Stimulated activated CD4-positive, alpha-beta T cell treated with anti-CD3 and anti-CD28 coated beads, Interleukin-1b, Interleukin-23, amount 100 ng/mL, for 1 hour (primary cell): ENCODE measurements around the gene EME2.
"Not testable (repeated sequence)": the region's sequence is repeated elsewhere in the genome, so short reads cannot be mapped to it uniquely, and the experiment has no call there.

Experiments used
- DNase-seq, 2 donors: peaks; one replicate each; pipeline ENCODE4 v3.0.0-alpha.2; 2020; ENCODE audit warnings: low read depth in 2 of 2

The EME2 gene

DNA sequence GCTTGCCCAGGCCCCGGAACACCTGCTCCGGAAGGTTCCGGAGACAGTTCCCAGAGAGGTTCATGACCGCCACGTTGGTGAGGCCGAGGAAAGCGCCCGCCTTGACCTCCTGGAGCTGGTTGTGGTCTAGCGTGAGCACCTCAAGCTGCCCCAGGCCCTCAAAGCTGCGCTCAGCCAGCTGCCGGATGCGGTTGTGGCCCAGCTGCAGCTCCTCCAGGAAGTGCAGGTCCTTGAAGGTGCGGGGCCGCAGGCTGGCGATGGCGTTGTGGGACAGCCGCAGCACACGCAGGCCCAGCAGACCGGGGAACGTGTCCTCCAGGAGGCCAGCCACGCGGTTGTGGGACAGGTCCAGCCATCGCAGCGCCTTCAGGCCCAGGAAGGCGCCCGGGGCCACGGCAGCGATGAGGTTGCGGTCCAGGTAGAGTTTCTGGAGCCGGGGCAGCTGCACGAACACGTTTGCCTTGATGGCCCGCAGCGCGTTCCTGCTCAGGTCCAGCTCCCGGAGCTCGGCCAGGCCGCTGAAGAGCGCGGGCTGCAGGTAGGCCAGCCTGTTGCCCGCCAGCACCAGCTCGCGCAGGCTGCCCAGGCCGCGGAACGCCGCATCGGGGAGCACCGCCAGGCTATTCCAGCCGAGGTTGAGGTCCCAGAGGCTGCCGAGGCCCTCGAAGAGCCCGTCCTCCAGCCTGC is 18.8 kb downstream of the EME2 start:
- DNase-seq, result no peak

DNA sequence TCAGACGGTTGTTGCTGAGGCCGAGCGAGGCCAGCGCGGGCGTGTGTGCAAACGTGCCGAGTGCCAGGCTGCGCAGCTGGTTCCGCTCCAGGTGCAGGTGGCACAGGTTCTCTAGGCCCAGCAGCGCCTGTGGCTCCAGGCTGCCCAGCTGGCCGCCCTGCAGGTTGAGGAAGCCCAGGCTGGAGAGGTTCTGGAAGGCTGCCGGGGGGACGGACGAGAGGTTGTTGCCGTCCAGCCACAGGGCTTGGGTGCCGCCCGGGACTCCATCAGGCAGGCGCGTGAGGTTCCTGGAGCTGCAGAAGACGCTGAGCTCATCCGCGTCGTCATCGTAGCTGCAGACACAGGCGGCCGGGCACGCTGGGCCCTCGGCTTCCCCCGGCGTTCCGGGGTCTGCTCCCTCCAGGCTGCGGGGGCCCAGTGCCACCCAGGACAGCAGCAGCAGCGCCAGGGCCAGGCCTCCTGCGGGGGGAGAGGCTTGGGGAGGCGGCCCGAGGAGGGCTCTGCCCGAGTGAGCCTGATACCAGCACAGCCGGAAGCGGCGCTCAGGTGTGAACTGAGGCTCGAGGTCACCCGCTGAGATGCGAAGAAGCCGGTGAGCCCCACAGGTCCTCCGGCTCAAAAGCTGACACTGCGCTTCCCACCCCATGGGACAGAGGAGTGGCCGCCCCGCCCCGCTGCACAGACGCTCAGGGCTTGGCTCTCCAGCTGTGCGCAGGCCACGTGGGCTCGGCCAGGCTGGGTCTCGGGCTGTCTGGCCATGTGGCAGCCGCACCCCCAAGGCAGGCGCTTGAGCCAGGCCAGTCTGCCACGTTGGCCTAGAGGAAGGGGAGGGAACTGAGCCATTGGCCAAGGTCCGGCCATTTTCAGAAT is 19.6 kb downstream of the EME2 start:
- DNase-seq, result no peak

DNA sequence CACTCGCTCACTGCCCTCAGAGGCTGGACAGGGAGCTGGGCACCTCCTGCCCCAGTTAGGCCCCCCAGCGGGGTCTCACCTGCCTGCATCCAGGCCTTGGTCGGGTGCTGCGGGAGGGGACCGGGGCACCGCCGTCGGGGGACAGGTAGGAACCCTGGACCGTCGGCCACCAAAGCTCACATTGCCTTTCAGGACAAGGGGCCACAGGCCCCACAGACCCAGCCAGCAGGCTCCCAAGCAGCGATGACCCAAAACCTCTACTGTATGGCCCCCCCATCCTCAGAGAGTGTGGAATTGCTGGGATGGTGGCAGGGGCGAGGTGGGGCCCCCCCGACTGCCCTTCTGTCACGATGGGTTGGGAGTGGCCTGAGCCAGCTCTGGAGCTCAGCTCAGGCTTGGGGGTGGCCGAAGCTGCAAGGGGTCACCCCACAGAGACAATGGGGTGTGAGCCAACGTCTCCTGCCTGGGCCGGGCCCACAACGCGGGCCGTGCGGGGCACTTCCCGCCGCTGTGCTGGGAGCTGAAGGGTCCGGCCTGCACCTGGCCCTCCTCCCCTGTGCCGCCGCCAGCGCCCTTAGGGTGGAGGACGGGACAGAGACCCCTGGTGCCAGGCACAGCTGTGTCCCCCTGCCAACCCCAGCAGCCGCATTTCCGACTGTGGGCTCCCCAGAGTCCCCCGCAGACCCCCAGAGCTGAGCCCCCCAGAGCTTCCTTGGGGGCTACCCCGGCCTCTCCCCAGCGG is 20.4 kb downstream of the EME2 start:
- no peak for DNase-seq

GRCh38 chr16:1793578-1794220 is 21.1 kb downstream of the EME2 start, which contains the start of gene IGFALS:
Gene IGFALS, minus strand, starts transcription at chr16:1793705. Its CDS starts 53 bp downstream, at chr16:1793652.
- DNase-seq, result no peak

- no peak for DNase-seq
These were observed 21.7 kb downstream of the EME2 start for GRCh38 chr16:1794221-1794871.

- DNase-seq, result no peak
These were observed 22.5 kb downstream of the EME2 start for GRCh38 chr16:1794908-1795666.

GRCh38 chr16:1799263-1799662 is 26.7 kb downstream of the EME2 start:
- not testable (repeated sequence) for DNase-seq

DNA sequence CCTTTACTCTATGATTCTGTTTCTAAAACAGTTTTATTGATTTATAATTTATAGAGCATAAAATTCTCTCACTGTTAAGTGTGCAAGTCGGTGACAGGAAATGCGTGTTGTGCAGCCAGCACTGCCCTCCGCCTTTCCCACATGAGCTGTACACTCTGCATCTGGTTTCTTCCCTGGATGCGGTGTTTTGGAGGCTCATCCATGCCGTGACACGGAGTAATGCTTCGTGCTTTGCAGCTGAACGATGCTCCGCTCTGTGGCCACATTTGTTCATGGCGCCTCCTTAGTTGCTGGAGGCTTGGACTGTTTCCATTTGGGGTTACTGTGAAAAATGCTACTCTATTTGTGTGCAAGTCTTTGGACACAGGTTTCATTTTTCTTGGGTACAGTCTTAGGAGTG is 28.1 kb downstream of the EME2 start:
- no peak for DNase-seq

- no peak for DNase-seq
These were observed 35.0 kb downstream of the EME2 start for GRCh38 chr16:1807626-1808025.

DNA sequence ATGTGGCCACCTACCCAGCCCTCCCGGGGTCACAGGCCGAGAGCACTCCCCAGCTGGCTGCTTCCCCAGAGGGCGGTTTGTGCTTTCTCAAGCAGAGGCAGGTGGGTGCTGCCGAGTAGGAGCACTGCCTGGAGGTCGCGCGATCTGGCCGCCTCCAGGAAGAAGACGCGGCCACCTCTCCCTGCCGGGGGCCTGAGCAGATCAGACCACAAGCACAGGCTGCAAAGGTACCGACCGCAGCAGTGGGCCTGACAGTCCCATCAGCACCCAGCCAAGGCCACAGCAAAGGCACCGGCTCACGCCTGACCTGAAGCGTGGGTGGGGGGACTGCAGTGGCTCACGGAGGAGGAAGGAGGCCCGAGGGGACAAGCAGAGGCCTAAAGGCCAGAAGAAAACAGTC is 36.1 kb downstream of the EME2 start:
- DNase-seq, result no peak

DNA sequence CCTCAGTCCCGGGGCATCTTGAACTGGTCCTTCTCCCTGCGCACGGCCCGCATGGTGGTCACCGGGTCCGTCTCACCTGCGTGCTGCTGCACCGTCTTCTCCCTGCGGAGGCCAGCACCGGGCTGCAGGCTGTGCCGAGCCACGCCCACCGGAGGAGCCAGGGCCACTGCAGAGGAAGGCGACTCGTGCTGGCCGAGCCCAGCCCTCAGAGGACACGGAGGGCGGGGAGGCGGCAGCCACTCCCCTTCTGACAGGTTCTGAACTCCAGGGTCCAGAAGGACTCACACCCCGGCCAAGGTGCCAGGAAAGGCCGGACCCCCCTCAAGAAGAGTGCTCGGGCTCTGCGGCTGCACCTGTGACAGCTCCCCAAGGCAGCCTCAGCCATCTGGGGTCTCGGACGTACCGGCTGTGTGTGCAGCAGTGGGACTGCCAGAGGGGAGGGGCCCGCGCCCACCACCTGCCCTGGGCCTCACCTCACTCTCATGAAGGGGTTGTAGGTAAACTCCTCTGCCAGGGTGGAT is 36.7 kb downstream of the EME2 start:
- no peak for DNase-seq

DNA sequence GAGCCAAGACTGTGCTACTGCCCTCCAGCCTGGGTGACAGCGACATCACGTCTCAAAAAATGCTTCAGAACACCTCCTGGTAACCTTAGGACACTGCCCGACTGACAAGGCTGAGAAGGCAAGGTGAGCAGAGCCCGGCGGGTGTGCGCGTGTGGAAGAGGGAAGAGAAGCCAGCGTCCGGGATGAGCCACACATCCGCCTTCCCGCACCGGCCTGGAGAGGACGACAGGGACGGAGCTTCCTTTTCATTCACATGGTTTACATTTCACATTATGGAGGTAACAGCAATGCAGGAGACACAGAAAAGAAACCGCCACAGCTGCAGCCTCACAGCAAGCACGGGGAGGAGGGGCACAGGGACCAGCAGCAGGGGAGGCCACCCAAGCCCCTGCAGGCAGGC is 37.5 kb downstream of the EME2 start:
- no peak for DNase-seq

DNA sequence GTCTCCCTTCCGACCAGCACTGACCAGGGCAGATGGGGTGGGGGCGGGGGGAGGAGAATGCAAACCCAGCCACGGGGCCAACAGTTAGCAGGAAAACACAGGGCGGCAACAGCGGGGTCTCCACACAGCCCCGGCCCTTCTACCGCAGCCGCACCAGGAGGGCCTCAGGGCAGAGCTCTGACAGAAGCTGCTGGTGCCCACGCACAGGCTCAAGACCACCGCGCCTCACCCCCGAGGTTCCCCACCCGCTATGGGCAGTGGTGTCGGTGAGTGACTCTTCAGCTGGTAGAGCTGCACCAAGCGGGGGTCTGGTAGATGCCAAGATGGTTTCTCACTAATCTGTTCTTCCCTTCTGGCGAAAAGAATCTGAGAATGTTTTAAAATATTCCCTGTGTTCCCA is 37.9 kb downstream of the EME2 start:
- DNase-seq, result no peak

- DNase-seq, result peak in 1 of 2 donors; percentile 14
These were observed 40.1 kb downstream of the EME2 start for GRCh38 chr16:1812732-1813163.

DNA sequence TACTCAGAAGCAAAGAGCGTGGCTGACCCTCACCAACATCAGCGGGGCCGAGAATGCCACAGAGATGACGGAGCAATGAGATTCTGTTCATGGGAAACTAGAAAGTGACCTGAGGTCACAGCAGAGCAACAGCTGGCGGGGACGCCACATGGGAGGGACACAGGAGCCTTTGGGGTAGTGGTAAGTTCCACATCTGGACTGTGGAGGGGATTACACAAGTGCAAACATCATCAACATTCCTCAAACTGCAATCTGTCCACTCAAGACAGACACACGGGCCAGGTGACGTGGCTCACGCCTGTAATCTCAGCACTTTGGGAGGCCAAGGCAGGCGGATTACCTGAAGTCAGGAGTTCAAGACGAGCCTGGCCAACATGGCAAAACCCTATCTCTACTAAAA is 42.9 kb downstream of the EME2 start:
- DNase-seq, result no peak

GRCh38 chr16:1816396-1817275 is 44.0 kb downstream of the EME2 start:
- DNase-seq, result no peak

GRCh38 chr16:1817276-1817589 is 44.6 kb downstream of the EME2 start:
- DNase-seq, result no peak

- DNase-seq, result no peak
These were observed 45.1 kb downstream of the EME2 start for GRCh38 chr16:1817716-1818115.

DNA sequence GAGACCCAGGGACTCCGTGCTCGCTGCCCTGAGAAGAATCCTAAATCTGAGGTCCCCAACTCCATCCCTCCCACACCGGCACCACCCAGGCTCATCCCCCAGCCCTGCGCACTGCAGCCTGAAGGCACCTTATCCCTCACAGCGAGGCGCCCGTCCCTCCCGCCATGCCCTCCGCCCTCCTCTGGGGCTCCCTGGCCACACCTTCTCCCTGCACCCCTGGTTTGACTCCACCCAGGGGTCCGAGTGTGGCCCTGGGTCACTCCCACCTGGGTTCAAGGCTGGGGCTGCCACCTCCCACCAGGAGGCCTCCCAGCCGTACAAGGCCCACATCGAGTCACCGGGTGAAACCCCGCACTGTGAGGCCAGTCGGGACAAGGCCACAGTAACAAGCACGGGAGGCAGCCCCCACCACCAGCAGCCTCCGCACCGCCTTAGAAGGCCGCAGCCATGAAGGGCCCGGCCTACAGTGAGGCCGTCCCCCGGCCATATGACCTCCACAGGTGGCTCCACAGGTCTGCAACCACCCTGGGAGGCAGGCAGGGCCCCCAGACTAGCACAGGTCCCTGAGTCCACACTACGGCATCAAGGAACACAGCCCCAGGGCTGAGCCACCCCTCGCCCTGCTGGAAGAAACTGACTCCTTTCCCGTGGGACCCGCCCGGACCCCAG is 45.7 kb downstream of the EME2 start:
- no peak for DNase-seq
